ENCODE results near the gene SNX18.
"Not testable (repeated sequence)": the region's sequence is repeated elsewhere in the genome, so short reads cannot be mapped to it uniquely, and the experiment has no call there.

Gene SNX18

DNA sequence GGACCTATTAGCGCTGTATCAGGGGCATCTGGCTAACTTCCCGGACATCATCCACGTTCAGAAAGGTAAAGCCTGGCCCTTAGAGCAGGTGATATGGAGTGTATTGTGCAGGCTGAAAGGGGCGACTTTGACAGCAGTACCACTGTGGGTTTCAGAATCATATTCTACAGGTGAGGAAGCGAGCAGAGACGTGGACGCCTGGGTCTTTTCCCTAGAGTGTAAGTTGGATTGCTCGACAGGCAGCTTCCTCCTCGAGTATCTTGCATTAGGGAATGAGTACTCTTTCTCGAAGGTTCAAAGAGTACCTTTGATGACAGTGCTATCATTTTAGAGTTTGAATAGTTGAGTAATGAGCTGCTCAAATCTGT, 1.9 kb downstream of the SNX18 start:
- no peak for DNase-seq

DNA sequence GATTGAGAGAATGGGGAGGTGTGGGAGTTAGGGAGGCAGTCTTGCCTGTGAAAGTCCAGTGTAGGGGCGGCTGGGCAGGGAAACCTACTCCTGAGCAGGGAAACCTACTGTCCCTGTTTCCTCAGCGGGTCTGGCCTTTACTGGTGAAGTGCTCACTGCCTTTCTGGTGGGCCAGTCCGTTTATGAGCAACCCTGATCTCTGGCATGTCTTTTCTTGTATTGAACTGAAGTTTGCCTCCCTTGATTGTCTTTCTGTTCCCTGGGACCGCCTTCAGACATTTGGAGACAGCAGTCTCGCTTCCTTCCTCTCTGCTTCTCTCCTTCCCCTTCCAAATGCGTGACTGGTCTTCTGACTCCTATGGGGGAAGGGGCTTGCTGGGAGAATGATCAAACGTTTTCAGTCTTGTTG, 2.9 kb downstream of the SNX18 start:
- peak; percentile 58 for DNase-seq

DNA sequence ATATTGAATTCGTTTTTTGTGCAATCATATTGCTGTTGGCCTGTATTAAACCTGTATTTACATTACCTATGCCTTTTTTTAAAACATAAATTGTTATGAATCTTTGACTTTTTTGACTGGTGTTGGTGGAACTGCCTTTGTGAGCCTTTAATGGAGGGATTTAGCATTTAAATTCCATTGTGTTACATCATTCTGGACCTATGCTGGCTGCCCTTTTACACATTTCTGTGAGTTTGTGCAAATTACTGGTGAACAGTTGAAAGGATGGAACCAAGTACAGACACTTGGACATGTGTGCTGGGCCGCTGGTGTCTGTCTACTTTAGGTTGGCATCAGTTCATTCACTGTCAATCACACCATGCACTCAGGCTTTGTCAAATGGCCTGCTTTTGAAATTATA, 3.4 kb downstream of the SNX18 start:
- DNase-seq: peak; percentile 53

DNA sequence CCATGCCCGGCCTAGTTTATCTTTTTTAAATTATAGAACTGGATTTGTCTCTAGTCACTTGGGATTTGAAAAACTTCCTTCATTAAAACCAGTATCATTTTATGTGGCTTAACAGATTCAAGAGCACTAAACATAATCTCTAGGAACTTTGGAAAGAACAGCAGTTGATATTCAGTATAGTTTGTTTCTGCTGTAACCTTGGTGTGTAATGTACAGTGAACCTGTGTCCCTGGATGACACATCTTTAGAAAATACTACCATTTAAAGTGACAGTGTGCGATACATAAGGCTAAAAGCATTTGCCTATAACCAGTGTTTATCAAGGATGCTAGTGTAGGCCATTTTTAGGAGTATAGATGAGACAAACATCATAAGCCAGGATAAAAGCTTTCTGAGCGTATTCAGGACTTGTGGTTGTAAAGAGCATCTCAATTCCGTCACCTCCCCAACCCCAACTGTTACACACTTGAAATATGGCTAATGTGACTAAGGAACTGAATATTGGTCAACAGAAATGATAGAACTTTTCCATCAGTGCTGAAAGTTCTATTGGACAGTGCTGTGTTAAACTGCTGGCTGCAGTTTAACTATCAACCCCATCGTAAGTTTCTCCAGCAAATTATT, 4.4 kb downstream of the SNX18 start:
- no peak for DNase-seq

DNA sequence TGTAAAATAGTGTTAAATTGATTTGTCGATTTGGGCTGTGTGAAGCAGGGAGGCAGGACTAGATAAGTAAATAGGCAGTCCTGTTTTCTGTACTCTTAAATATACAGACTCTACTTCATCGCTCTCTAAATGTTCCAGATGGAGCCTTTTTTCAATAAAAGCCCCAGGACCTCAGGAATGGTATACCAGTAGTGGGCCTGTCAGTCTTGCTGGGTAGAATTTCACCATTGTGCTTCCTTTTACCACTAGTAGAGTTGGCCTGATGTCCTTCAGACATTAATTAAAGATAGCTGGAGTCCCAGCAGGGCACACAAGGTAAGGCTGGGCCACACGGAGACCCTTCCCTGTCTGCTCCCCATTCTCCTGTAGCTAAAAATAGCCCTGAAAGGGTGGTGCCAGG, 6.0 kb downstream of the SNX18 start:
- DNase-seq: no peak

- no peak for DNase-seq
Measured at GRCh38 chr5:54524082-54524481, 6.5 kb downstream of the SNX18 start.

DNA sequence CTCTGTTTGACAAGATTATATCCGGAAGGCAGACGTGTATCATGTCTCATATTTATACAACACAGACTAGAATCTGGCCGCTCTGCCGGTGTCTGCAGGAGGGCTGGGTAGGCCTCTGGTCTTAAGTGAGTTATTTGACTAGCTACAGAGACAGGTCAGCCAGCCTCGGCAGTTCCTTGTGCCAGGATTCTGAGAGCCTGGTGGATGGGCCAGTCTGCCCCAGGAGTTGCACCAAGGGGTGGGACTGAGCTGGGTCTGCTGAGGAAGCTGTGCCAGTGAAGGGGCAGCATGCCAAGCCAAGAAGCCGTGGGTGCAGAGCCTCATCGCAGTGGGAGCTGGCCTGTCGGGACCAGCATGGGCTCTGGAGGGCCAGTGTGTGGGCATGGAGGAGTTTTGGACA, 7.1 kb downstream of the SNX18 start:
- no peak for DNase-seq

DNA sequence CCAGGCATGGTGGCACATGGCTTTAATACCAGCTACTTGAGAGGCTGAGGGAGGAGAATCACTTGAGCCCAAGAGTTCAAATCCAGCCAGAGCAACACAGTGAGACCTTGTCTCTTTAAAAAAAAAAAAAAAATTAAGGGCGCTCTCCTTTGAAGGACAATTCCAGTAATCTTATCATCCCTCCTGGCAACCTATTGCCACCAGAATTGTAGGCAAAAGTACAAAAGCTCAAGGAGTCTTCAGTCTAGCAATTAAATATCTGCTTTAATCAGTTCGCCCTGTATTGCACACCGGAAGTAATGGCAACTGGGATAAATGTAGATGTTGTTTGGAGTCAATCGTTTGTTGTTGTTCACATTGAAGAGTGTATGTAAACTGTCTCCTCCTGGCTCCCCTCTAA, 7.7 kb downstream of the SNX18 start:
- DNase-seq: no peak

DNA sequence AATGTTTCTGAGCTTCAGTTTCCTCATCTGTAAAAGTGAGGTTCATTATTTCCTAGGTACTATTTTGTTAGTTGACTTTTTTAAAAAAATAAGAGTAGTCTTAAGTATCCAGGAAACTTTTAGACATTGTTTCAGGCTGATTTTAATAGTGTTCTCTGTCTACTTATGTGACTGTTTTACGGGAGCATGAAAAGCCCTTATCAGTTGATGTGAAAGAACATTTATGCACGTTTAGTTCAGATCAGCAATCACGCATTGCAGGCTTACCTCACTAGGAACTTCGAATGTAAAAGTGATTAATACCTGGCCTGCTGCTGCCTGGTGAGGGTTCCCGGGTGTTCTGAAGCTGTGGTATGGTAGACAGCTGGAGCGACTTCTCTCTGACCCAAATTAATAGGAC, 8.1 kb downstream of the SNX18 start:
- DNase-seq: no peak

DNA sequence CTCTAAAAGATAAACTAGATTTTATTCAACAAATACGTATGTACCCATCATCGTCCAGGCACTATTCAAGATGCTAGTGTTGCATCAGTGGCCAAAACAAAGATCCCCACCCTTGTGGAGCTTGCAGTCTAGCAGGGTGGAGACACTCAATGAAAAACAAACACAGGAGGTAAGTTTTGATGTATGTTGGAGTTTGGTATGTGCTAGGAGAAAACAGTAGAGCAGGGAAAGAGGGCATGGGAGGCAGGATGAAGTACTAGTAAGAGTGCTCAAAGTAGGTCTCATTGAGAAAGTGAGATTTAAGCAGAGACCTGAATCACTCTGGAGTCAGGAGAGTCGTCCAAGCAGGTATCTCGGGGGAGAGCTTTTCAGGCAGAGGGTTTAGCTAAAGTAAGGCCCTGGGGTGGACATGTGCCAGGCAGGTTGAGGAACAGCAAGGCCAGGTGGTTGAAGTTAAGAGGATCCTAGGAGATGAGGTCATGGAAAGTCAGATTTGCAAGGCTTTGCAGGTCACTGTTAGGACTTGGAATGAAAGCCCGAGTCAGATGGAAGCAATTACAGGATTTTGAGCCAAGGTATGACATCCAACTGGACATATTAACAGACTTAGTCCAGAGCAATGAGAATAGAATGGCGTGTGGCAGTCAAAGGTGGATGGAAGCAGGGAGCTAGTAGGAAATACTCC, 9.2 kb downstream of the SNX18 start:
- DNase-seq: no peak

GRCh38 chr5:54528633-54529209, 11.2 kb downstream of the SNX18 start:
- no peak for DNase-seq

DNA sequence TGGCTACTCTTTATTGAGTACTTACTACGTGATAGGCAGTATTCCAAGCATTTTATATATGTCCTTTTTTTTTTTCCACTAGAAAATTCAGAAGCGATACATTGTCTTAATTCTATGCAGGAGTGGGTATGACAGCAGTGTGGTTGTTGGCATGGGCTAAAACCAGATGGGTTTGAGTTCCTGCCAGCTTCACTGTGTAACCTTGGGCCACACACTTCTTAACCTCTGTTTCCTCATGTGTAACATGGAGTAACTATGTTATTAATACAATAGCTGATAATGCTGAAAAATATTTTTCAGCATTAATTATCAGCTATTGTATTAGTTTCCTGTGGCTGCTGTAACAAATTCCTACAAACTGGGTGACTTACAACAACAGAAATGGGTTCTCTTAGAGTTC, 12.0 kb downstream of the SNX18 start:
- DNase-seq: no peak

GRCh38 chr5:54531546-54531945, 14.0 kb downstream of the SNX18 start:
- DNase-seq: no peak

- no peak for DNase-seq
Measured at GRCh38 chr5:54533541-54534190, 16.1 kb downstream of the SNX18 start.

DNA sequence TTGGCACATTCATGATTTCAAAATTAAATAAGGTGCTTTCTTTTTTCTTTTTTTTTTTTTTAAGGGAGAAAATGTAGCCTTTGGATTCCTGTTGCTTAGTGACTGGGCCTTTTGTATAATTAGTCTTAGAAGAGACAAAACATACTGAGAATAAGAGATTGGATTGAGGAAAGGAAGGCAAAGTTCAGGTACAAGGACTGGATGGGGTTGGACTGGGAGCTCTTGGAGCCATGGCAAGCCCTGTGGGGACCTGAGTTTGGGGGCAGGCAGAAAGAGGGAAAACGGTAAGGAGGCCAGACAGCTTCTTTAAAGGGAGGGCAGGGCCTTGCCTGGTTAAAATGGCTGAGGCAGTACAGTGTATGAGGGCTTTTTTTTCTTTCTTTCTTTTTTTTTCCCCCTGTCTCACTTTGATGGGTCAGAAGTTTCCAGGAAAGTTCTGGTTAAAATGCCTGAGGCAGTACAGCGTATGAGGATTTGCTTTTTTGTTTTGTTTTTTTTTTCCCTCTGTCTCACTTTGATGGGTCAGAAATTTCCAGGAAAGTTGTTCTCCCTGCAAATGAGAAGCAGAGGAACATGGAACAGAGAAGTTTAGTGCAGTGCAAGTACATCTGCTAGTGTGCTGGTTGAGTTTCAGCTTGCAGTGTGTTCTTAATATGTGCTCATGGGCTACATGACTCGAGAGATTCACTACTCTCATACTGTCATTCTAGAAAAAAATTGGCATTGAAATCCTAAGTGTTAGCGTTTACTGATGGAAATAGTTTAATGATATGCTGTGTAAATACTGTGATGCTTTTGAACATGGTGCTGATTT, 16.8 kb downstream of the SNX18 start:
- no peak for DNase-seq

- no peak for DNase-seq
Measured at GRCh38 chr5:54535149-54535844, 17.7 kb downstream of the SNX18 start.

- DNase-seq: not testable (repeated sequence)
Measured at GRCh38 chr5:54536375-54536774, 18.8 kb downstream of the SNX18 start.

DNA sequence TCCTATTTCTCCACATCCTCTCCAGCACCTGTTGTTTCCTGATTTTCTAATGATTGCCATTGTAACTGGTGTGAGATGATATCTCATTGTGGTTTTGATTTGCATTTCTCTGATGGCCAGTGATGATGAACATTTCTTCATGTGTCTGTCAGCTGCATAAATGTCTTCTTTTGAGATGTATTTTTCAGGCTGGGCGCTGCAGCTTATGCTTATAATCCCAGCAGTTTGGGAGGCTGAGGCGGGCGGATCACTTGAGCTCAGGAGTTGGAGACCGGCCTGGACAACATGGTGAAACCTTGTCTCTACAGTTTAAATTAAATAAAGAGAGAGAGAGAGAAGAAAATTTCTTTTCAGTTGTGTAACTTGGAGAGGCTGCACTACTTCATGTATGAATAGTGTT, 19.3 kb downstream of the SNX18 start:
- not testable (repeated sequence) for DNase-seq

DNA sequence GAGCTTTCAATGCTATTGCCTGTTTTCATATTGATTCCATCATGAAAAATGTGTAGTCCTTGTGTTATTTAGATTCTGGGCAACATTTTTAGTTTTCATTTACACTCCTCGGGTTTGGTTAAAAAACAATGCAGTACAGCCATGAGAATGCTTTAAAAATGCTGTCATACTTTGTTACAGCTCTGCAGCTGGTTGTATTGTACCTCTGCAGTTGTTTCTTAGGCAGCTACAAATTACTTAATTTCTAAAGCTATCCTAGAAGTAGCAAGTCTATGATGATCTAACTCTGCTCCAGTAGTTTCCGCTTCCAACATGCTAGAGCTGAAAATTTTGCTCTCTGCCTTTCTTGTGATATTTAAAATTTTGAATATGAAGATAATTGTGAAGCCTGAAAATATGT, 20.2 kb downstream of the SNX18 start:
- DNase-seq: no peak

DNA sequence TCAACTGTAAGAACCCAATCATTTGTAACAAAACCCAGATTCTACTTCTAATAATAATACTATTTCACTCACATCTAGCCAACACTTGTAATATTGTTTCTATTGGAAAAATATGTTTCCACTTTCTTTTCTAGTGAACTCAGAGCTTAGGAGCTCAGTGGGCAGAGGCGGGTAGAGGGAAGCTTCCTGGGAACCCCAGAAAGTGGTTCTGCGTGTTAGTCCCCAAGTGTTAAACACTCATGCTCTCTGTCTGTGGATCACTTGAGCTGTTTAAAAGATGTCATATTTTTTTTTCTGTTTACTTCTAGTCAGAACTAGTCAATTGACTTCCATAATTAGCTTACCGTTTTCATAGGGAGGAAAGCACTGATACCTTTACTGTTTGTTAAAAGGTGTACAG, 20.6 kb downstream of the SNX18 start:
- DNase-seq: no peak

- no peak for DNase-seq
Measured at GRCh38 chr5:54539001-54539400, 21.4 kb downstream of the SNX18 start.

GRCh38 chr5:54540286-54540685, 22.7 kb downstream of the SNX18 start:
- no peak for DNase-seq
